NCI-H2196 treated with DMSO at 0.1 percent for 48 hours (cell line): Measurements from ENCODE around the gene TRMT6.

Source experiments
- DNase-seq: peaks from one replicate; lab custom pipeline; 2025; ENCODE audit not compliant: unreplicated experiment; lab: John Stamatoyannopoulos, UW

Gene TRMT6

DNA sequence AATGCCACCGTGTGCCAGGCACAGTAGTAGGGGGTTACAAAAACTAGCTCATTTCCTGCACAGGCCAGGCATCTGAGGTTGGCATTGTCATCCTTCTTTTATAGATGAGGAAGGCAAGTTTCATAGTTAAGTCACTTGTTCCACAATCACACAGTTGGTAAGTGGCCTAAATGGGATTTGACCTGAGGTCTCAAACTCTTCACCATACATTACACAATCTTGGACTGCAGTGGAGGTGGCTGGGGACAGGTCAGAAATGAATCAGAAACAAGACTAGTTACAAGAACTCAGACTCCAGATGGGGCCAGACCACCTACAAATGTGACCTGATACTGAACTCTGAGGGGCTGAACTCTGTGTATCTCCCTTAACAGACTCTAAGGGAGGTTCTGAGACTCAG, 49.4 kb downstream of the TRMT6 start:
- DNase-seq = no peak

DNA sequence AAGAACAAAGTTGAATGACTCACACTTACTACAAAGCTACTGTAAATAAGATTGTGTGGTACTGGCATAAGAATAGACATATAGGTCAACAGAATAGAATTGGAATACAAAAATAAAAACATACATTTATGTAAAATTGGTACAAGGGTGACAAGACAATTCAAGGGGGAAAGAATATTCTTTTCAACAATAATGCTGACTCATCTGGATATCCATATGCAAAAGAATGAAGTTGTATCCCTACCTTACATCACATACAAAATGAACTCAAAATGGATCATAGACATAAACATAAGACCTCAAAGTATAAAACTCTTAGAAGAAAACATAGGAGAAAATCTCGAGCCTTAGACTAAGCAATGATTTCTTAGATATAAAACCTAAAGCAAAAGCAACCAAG, 50.9 kb downstream of the TRMT6 start:
- no peak for DNase-seq

DNA sequence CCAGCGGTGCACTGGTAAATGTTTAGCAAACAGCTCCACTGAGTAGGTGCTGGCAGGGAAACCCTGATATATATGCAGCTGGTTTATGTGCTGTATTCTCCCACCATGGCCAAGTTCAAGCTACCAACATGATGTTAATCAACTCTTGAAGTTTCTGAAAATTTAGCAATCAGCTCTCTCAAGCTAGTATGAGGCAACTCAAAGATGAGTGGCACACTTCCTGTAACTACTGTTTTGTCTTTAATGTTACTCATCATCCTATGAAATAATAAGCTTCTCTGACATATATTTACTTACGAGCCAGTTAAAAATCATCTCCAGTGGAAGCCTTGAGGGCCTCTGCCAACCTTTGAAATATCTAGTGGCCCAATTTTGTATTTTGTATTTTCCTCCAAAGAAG, 54.7 kb downstream of the TRMT6 start:
- no peak for DNase-seq

DNA sequence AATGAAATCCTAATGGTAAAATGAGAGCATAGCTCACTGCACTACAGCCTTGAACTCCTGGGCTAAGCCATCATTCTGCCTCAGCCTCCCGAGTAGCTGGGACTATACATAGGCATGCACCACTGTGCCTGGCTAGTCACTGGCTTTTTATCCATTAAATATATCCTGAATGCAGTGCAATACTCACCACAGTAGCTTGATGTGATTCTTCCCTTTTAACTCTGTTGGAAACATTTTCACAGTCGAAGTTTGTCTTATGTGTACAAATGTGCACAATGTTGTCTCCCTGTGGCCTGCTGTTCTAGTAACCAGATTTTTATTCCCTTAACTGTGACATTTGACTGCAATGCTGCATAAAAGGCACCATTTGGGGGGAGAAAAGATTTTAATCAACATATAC, 56.7 kb downstream of the TRMT6 start:
- no peak for DNase-seq

DNA sequence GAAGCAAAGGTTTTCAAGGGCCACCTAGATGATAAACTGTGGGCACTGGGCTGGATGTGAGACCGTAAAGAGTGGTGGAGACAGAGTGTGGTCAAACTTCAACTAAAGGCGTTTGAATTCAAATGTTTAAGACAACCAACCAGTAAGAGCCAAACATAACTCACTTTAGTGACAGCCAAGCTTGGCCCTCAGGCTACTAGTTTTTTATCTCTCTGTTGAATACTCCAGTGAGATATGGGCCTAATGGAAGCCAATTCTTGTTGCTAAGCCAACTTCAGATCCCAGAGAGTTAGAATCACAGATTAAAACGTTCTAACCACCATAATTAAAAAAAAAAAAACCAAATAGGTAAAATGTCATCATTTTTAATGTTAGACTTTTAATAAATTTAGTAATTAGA, 57.3 kb downstream of the TRMT6 start:
- no peak for DNase-seq

DNA sequence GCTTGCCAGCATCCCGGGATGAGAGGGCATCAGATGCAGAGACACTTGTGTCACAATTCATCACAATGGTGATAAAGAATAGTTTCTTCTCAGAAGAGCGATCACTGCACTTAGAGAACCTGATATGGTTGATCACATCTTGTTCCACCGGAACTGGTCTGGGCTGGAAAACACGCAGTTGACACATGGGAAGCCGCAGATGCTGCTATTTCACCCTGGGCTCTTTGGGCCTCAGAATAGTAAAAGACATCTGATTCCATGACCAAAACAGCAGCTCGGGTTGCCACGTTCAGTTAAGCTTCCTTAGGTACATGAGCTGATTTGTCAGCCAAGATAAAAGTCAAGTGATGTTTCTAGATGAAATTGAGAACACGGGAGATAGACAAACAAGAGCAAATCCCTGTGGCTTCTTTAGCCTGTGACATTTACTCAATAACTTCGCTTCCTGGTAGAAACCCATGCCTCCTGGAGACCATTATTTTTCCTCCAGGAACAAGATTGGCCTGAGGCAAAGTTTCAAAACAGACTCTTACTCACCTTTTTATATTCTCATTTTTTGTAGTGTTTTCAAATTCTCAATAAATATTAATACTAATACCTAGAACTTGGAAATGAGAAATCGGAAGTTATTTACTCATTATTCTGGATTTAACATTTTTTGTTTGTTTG, 59.4 kb downstream of the TRMT6 start:
- DNase-seq = peak; percentile 55

DNA sequence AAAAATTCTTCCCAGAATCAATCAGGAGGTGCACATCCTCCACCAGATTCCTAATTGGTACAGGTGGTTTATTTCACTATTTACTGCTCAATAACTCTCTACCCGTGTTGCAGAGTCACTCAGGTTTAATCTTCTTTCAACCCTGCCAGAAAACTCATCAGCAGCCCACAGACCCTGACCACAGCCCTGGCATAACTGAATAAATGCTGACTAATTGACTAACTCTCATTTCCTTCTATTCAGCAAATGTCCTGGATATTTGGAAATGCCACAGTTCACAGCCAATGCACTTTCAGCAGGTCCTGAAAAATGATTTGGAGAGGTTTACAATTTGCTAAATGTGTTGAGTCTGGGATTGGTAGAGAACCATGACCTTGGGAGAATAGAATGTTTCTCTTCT, 62.3 kb downstream of the TRMT6 start:
- DNase-seq = no peak

DNA sequence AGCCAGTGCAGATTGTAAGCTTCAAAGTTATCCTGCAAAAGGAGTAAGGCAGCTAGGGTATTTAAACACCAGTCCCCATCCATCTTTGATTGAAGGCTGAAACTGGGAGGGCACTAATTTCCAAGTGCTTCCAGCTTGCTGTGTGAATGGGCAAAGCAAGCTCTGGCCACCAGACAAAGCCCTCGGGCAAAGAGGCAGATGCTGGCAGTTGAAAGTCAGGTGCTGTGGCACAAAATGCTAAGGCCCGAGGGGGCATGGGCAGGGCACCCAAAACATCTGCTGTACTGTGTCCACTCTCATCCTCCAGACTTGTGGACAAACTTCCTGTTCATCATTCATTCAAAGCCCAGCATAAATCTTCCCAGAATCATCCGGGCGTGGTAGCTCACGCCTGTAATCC, 62.9 kb downstream of the TRMT6 start:
- peak; percentile 32 for DNase-seq
